Fibroblast of lung (primary cell): Measurements from ENCODE around the gene ILF2. TPM values are rescaled to one million over a fixed set of nuclear protein-coding genes. Genes with fewer than 3 reads are reported as not detected.
A peak's percentile ranks its signal among the peaks of the same experiment; 100 is the strongest.

Experiments
- DNase-seq, 2 donors: peaks; one replicate each; pipeline versions ENCODE4 v3.0.0 to v3.0.0-alpha.2; 2010; ENCODE audit warnings: low read depth in 2 of 2
- H2AFZ ChIP-seq: 2 replicates; pipeline ENCODE4 v1.5.1; 2012; ENCODE audit warnings: low read length, control low read depth, inconsistent platforms
- H3K27ac ChIP-seq: 2 replicates; pipeline ENCODE4 v1.5.1; 2011; ENCODE audit warnings: low read length, control low read depth; ENCODE audit not compliant: insufficient read depth
- H3K27me3 ChIP-seq: 2 replicates; pipeline ENCODE4 v1.5.1; 2011; ENCODE audit warnings: mild to moderate bottlenecking, low read length; ENCODE audit not compliant: control insufficient read depth, insufficient read depth
- H3K36me3 ChIP-seq: 2 replicates; pipeline ENCODE4 v1.5.1; 2011; ENCODE audit warnings: low read length; ENCODE audit not compliant: control insufficient read depth, insufficient read depth
- H3K4me1 ChIP-seq: 2 replicates; pipeline ENCODE4 v1.5.1; 2011; ENCODE audit warnings: low read length; ENCODE audit not compliant: control insufficient read depth, insufficient read depth; ENCODE audit errors: extremely low read depth
- H3K4me2 ChIP-seq: 2 replicates; pipeline ENCODE4 v1.5.1; 2011; ENCODE audit warnings: low read length, control low read depth; ENCODE audit not compliant: insufficient read depth; ENCODE audit errors: extremely low read depth
- H3K4me3 ChIP-seq, 4 experiments: fragments of 200-600 bp in 1 of 4; sonication (generic) in 1 of 4; replicated peaks in 1 of 4; 2 replicates each; pipeline ENCODE4 v1.5.1; 2011 to 2016; ENCODE audit warnings: low read length in 4 of 4, low read depth in 3 of 4, mild to moderate bottlenecking in 3 of 4, control low read depth in 2 of 4, inconsistent platforms in 1 of 4, mixed read lengths in 1 of 4; ENCODE audit not compliant: insufficient read depth in 1 of 4; ENCODE audit errors: control extremely low read depth in 1 of 4
- H3K79me2 ChIP-seq: 2 replicates; pipeline ENCODE4 v1.5.1; 2012; ENCODE audit warnings: mild to moderate bottlenecking, low read length, inconsistent platforms; ENCODE audit not compliant: control insufficient read depth, insufficient read depth
- H3K9ac ChIP-seq: 2 replicates; pipeline ENCODE4 v1.5.1; 2011; ENCODE audit warnings: mild to moderate bottlenecking, low read length, control low read depth; ENCODE audit not compliant: insufficient read depth
- H3K9me3 ChIP-seq: 2 replicates; pipeline ENCODE4 v1.5.1; 2012; ENCODE audit warnings: low read depth, low read length; ENCODE audit not compliant: control insufficient read depth, insufficient read depth
- H4K20me1 ChIP-seq: 2 replicates; pipeline ENCODE4 v1.5.1; 2011; ENCODE audit warnings: low read length; ENCODE audit not compliant: control insufficient read depth, insufficient read depth; ENCODE audit errors: extremely low read depth
- EZH2 ChIP-seq: IDR thresholded peaks from 2 replicates; pipeline ENCODE4 v1.5.1; 2012; ENCODE audit warnings: low read length, control low read depth, mild to moderate bottlenecking; ENCODE audit errors: missing control alignments
- polyA plus RNA-seq, 2 donors: library from polyadenylated mRNA; depleted of rRNA in 1 of 2; stranded (reverse) in 1 of 2; unstranded in 1 of 2; fragments of >200 nt; gene quantifications; 2 replicates each; pipeline ENCODE4 v1.2.1, GENCODE V29; 2011 to 2012; ENCODE audit warnings: missing spikeins in 1 of 2
- total RNA-seq: library from RNA; depleted of rRNA; stranded (reverse); fragments of >200 nt; gene quantifications from 2 replicates; pipeline ENCODE4 v1.2.1, GENCODE V29; 2014
- TF ChIP-seq, protein P1 (sequence below), 2 donors: IDR thresholded peaks in 1 of 2; conservative IDR thresholded peaks in 1 of 2; 1 replicate in 1 of 2; 2 replicates in 1 of 2; pipeline ENCODE4 v1.5.1; 2011 to 2012; ENCODE audit warnings: low read length in 2 of 2, control low read depth in 1 of 2, inconsistent platforms in 1 of 2, low read depth in 1 of 2, mild to moderate bottlenecking in 1 of 2

ILF2 gene
- total and polyA plus RNA-seq, 2 donors (not counting 1 experiment from before 2014, with no cell fraction given): 135 to 235 TPM

DNA sequence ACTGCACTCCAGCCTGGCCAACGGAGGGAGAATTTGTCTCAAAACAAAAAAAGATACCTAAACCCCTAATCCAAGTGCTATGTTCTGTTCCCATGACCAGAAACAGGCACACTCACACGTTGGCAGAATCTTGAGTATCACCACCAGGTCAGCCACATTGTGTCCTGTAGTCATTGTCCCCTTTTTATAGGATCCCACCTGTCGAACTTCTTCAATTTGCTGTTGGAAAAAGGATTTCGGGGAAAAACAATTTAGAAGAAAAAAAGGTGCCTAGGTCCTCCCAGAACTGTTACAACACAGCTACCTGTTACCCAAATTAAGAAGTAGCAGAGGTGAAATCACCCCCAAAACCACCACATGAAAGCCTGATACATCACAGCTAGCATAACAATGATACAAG lies 3.4 kb downstream of the ILF2 start:
- Histone ChIP-seq H3K27me3 (no peaks in the 10 kb centered on the region), H3K36me3 (peaks cover 20% of the 10 kb centered on the region), H3K4me2 (no peak overlapping the region), H2AFZ (no peak overlapping the region), H3K4me3 (no peak overlapping the region), H3K9me3 (no peaks in the 10 kb centered on the region), H3K9ac (no peak overlapping the region), H3K79me2 (peaks cover 32% of the 10 kb centered on the region), H4K20me1 (no peaks in the 10 kb centered on the region), H3K27ac (no peak overlapping the region), H3K4me1 (peaks cover 13% of the 10 kb centered on the region)
- no peak for DNase-seq
- TF ChIP-seq, protein P1, sequence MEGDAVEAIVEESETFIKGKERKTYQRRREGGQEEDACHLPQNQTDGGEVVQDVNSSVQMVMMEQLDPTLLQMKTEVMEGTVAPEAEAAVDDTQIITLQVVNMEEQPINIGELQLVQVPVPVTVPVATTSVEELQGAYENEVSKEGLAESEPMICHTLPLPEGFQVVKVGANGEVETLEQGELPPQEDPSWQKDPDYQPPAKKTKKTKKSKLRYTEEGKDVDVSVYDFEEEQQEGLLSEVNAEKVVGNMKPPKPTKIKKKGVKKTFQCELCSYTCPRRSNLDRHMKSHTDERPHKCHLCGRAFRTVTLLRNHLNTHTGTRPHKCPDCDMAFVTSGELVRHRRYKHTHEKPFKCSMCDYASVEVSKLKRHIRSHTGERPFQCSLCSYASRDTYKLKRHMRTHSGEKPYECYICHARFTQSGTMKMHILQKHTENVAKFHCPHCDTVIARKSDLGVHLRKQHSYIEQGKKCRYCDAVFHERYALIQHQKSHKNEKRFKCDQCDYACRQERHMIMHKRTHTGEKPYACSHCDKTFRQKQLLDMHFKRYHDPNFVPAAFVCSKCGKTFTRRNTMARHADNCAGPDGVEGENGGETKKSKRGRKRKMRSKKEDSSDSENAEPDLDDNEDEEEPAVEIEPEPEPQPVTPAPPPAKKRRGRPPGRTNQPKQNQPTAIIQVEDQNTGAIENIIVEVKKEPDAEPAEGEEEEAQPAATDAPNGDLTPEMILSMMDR (conservative IDR thresholded peaks at IDR 0.05 in 1 of 2, IDR thresholded peaks at IDR 0.05 in 1 of 2; ENCODE audit: low read depth in 1 of 2, low read length in 2 of 2): no peak
- no peak for TF ChIP-seq EZH2

DNA sequence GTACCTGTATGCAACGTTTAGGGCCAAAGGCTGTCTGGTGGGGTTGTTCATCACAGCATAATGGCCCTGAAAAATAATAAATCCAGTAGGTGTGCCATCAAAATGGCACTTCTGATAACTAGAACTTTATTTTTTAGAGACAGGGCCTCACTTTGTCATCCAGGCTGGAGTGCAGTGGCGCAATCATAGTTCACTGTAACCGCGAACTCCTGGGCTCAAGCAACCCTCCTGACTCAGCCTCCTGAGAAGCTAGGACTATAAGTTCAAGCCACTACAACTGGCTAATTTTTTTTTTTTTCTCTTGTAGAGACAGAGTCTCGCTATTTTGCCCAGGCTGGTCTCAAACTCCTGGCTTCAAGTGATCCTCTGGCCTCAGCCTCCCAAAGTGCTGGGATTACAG lies 7.6 kb downstream of the ILF2 start:
- H3K27me3 ChIP-seq: no peaks in the 10 kb centered on the region
- H3K4me1 ChIP-seq: peaks cover 4% of the 10 kb centered on the region
- no peaks in the 10 kb centered on the region for H3K9me3 ChIP-seq
- no peaks in the 10 kb centered on the region for H4K20me1 ChIP-seq
- peak; percentile 50 to 60 for DNase-seq
- H2AFZ ChIP-seq: no peak overlapping the region
- no peak for TF ChIP-seq EZH2
- TF ChIP-seq, protein P1 (conservative IDR thresholded peaks at IDR 0.05 in 1 of 2, IDR thresholded peaks at IDR 0.05 in 1 of 2; ENCODE audit: low read depth in 1 of 2, low read length in 2 of 2): no peak
- no peak overlapping the region for H3K27ac ChIP-seq
- no peak overlapping the region for H3K4me2 ChIP-seq
- H3K4me3 ChIP-seq: no peak overlapping the region
- H3K36me3 ChIP-seq: peaks cover 17% of the 10 kb centered on the region
- no peak overlapping the region for H3K9ac ChIP-seq
- peaks cover 18% of the 10 kb centered on the region for H3K79me2 ChIP-seq

DNA sequence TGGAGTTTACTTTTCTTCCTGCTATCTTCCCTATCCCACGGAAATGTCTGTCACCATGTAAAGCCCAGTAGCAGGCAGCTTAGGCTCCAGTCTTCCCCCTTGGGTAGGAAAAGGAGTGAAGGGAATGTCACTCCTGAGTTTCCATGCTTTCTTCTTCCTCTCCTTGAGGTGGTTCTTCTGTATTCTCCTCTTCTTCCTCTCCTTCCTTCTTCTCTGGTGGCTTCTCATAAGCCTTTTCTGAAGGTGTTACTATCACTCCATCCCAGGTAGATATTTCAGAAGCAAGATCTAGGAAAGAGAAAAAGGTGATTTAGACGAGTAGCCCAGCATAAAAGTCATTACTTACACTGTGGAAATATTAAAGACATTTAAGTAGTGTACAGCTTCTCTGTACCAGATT lies 8.5 kb downstream of the ILF2 start:
- Histone ChIP-seq H3K9me3 (no peaks in the 10 kb centered on the region), H3K36me3 (peaks cover 15% of the 10 kb centered on the region), H3K27ac (no peak overlapping the region), H4K20me1 (no peaks in the 10 kb centered on the region), H3K27me3 (no peaks in the 10 kb centered on the region), H3K79me2 (peaks cover 13% of the 10 kb centered on the region), H3K4me3 (no peak overlapping the region), H3K4me2 (no peak overlapping the region), H3K4me1 (peaks cover 4% of the 10 kb centered on the region), H2AFZ (no peak overlapping the region), H3K9ac (no peak overlapping the region)
- TF ChIP-seq EZH2: no peak
- TF ChIP-seq, protein P1 (conservative IDR thresholded peaks at IDR 0.05 in 1 of 2, IDR thresholded peaks at IDR 0.05 in 1 of 2; ENCODE audit: low read depth in 1 of 2, low read length in 2 of 2): no peak
- DNase-seq: no peak
